GM10266 (cell line): Measurements from ENCODE around the gene CRADD.
"Not testable (repeated sequence)": the region's sequence is repeated elsewhere in the genome, so short reads cannot be mapped to it uniquely, and the experiment has no call there.

Experiments
- DNase-seq: peaks from one replicate; pipeline ENCODE4 v3.0.0; 2012; ENCODE audit errors: extremely low spot score
- CTCF ChIP-seq: IDR thresholded peaks from 2 replicates; pipeline ENCODE4 v1.5.1; 2012; ENCODE audit warnings: mild to moderate bottlenecking, low read depth; ENCODE audit not compliant: control insufficient read depth, insufficient read depth; ENCODE audit errors: missing control alignments

The CRADD gene

GRCh38 chr12:93793983-93794382 is 116.8 kb downstream of the CRADD start:
- DNase-seq: no peak
- no peak for TF ChIP-seq CTCF

GRCh38 chr12:93794738-93795137 is 117.6 kb downstream of the CRADD start:
- no peak for TF ChIP-seq CTCF
- DNase-seq: no peak

- no peak for TF ChIP-seq CTCF
- DNase-seq: no peak
Measured at GRCh38 chr12:93795352-93795751, 118.2 kb downstream of the CRADD start.

- no peak for DNase-seq
- TF ChIP-seq CTCF: no peak
Measured at GRCh38 chr12:93796729-93797128, 119.6 kb downstream of the CRADD start.

GRCh38 chr12:93798279-93799151 is 121.3 kb downstream of the CRADD start:
- DNase-seq: no peak
- TF ChIP-seq CTCF: no peak

- DNase-seq: not testable (repeated sequence)
Measured at GRCh38 chr12:93801666-93802065, 124.5 kb downstream of the CRADD start.

GRCh38 chr12:93802293-93802692 is 125.1 kb downstream of the CRADD start:
- no peak for DNase-seq
- TF ChIP-seq CTCF: no peak

- DNase-seq: no peak
- TF ChIP-seq CTCF: no peak
Measured at GRCh38 chr12:93802698-93803423, 125.7 kb downstream of the CRADD start.
